HG03442 (cell line): Measurements from ENCODE around the gene ME1.
"Not testable (repeated sequence)": the region's sequence is repeated elsewhere in the genome, so short reads cannot be mapped to it uniquely, and the experiment has no call there.

Source experiments
- ATAC-seq: cut with Tn5 transposase; IDR thresholded peaks from one replicate; pipeline ENCODE4 v1.9.1; 2021; ENCODE audit warnings: mild to moderate bottlenecking, moderate library complexity; ENCODE audit not compliant: unreplicated experiment

Gene ME1

GRCh38 chr6:83265384-83265783 is 165.5 kb downstream of the ME1 start:
- no peak for ATAC-seq

- no peak for ATAC-seq
These were observed 170.3 kb downstream of the ME1 start for GRCh38 chr6:83260577-83260976.

GRCh38 chr6:83258517-83258916 is 172.3 kb downstream of the ME1 start:
- ATAC-seq: no peak

GRCh38 chr6:83257791-83258190 is 173.1 kb downstream of the ME1 start:
- ATAC-seq: no peak

- ATAC-seq: not testable (repeated sequence)
These were observed 174.1 kb downstream of the ME1 start for GRCh38 chr6:83256719-83257118.

- no peak for ATAC-seq
These were observed 178.1 kb downstream of the ME1 start for GRCh38 chr6:83252719-83253118.

- ATAC-seq: no peak
These were observed 180.6 kb downstream of the ME1 start for GRCh38 chr6:83250235-83250634.

GRCh38 chr6:83247471-83247870 is 183.4 kb downstream of the ME1 start:
- ATAC-seq: no peak

- ATAC-seq: no peak
These were observed 199.7 kb downstream of the ME1 start for GRCh38 chr6:83231146-83231545.

GRCh38 chr6:83226517-83226916 is 204.3 kb downstream of the ME1 start:
- no peak for ATAC-seq

GRCh38 chr6:83221889-83222479 is 208.9 kb downstream of the ME1 start:
- ATAC-seq: no peak

- no peak for ATAC-seq
These were observed 209.6 kb downstream of the ME1 start for GRCh38 chr6:83221276-83221675.

GRCh38 chr6:83220121-83220520 is 210.7 kb downstream of the ME1 start:
- no peak for ATAC-seq

GRCh38 chr6:83218646-83219045 is 212.2 kb downstream of the ME1 start:
- no peak for ATAC-seq

- ATAC-seq: no peak
These were observed 214.0 kb downstream of the ME1 start for GRCh38 chr6:83216806-83217205.

GRCh38 chr6:83215131-83216047 is 215.5 kb downstream of the ME1 start:
- peak; percentile 100 for ATAC-seq

- ATAC-seq: no peak
These were observed 228.8 kb downstream of the ME1 start for GRCh38 chr6:83202031-83202430.

- ATAC-seq: no peak
These were observed 231.0 kb downstream of the ME1 start for GRCh38 chr6:83199863-83200225.

GRCh38 chr6:83199173-83199862 is 231.5 kb downstream of the ME1 start:
- peak; percentile 73 for ATAC-seq

- ATAC-seq: no peak
These were observed 232.2 kb downstream of the ME1 start for GRCh38 chr6:83198486-83199172.
